PFSK-1 (cell line): ENCODE measurements around the gene CCDC160.

Experiments used
- FOXP2 ChIP-seq: optimal IDR thresholded peaks from 2 replicates; pipeline ENCODE3; 2011; ENCODE audit warnings: borderline replicate concordance, control low read depth, inconsistent platforms; ENCODE audit not compliant: insufficient read depth; ENCODE audit errors: extremely low read length, extremely low read depth
- POLR2AphosphoS5 ChIP-seq: IDR thresholded peaks from 2 replicates; pipeline ENCODE4 v1.6.1; 2012; ENCODE audit warnings: low read depth, mild to moderate bottlenecking, control low read depth, low read length, moderate library complexity
- REST ChIP-seq, 2 experiments: IDR thresholded peaks; 2 replicates each; pipeline versions ENCODE4 v1.6.1 to v1.8.0; 2011 to 2012; ENCODE audit warnings: low read depth in 2 of 2, low read length in 2 of 2, control low read depth in 1 of 2, inconsistent platforms in 1 of 2, mild to moderate bottlenecking in 1 of 2, moderate library complexity in 1 of 2; ENCODE audit not compliant: insufficient read depth in 1 of 2
- SIN3A ChIP-seq: IDR thresholded peaks from 2 replicates; pipeline ENCODE4 v1.6.1; 2012; ENCODE audit warnings: mild to moderate bottlenecking, low read length, moderate library complexity, borderline replicate concordance; ENCODE audit not compliant: insufficient read depth
- TAF1 ChIP-seq: IDR thresholded peaks from 2 replicates; pipeline ENCODE4 v1.6.1; 2012; ENCODE audit warnings: low read length, control low read depth, borderline replicate concordance; ENCODE audit not compliant: insufficient read depth

CCDC160 gene

GRCh38 chrX:134254511-134254910 lies 17.5 kb downstream of the CCDC160 start:
- no peak for TF ChIP-seq POLR2AphosphoS5
- no peak for TF ChIP-seq SIN3A
- no peak for TF ChIP-seq FOXP2
- TF ChIP-seq REST (IDR thresholded peaks at IDR 0.05; ENCODE audit: insufficient read depth in 1 of 2, low read depth in 2 of 2, low read length in 2 of 2) = no peak
- no peak for TF ChIP-seq TAF1

GRCh38 chrX:134255555-134255954 lies 18.6 kb downstream of the CCDC160 start:
- TF ChIP-seq SIN3A (no peak), TAF1 (no peak), FOXP2 (no peak), POLR2AphosphoS5 (no peak), REST (IDR thresholded peaks at IDR 0.05; ENCODE audit: insufficient read depth in 1 of 2, low read depth in 2 of 2, low read length in 2 of 2) (no peak)

- no peak for TF ChIP-seq TAF1
- no peak for TF ChIP-seq REST (IDR thresholded peaks at IDR 0.05; ENCODE audit: insufficient read depth in 1 of 2, low read depth in 2 of 2, low read length in 2 of 2)
- TF ChIP-seq POLR2AphosphoS5 = no peak
- TF ChIP-seq SIN3A = no peak
- no peak for TF ChIP-seq FOXP2
These were observed 19.7 kb downstream of the CCDC160 start for GRCh38 chrX:134256684-134257083.

- no peak for TF ChIP-seq FOXP2
- no peak for TF ChIP-seq REST (IDR thresholded peaks at IDR 0.05; ENCODE audit: insufficient read depth in 1 of 2, low read depth in 2 of 2, low read length in 2 of 2)
- no peak for TF ChIP-seq TAF1
- no peak for TF ChIP-seq POLR2AphosphoS5
- no peak for TF ChIP-seq SIN3A
These were observed 21.2 kb downstream of the CCDC160 start for GRCh38 chrX:134258202-134258601.

- TF ChIP-seq FOXP2 = no peak
- TF ChIP-seq POLR2AphosphoS5 = no peak
- TF ChIP-seq SIN3A = no peak
- no peak for TF ChIP-seq TAF1
- TF ChIP-seq REST (IDR thresholded peaks at IDR 0.05; ENCODE audit: insufficient read depth in 1 of 2, low read depth in 2 of 2, low read length in 2 of 2) = no peak
These were observed 50.4 kb downstream of the CCDC160 start for GRCh38 chrX:134287346-134287745.
